Upper lobe of right lung (tissue), 1 donor: ENCODE data around the gene LAMB1. TPM values are rescaled to one million over a fixed set of nuclear protein-coding genes. Genes with fewer than 3 reads are reported as not detected.

Experiments
- ATAC-seq: fragments of 200-7000 bp; cut with Tn5 transposase; one replicate; pipeline ENCODE4 v1.9.1; 2020; ENCODE audit warnings: mild to moderate bottlenecking, moderate library complexity
- DNase-seq: peaks from one replicate; pipeline ENCODE4 v3.0.0-alpha.2; 2020
- H3K27ac ChIP-seq: fragments of 200-600 bp; one replicate; pipeline ENCODE4 v1.8.0; 2022
- H3K27me3 ChIP-seq: fragments of 200-600 bp; one replicate; pipeline ENCODE4 v1.8.0; 2022; ENCODE audit warnings: mild to moderate bottlenecking
- H3K36me3 ChIP-seq: fragments of 200-600 bp; one replicate; pipeline ENCODE4 v1.8.0; 2022
- H3K4me1 ChIP-seq: fragments of 200-600 bp; one replicate; pipeline ENCODE4 v1.8.0; 2022
- H3K4me3 ChIP-seq: fragments of 200-600 bp; one replicate; pipeline ENCODE4 v1.8.0; 2022; ENCODE audit warnings: mild to moderate bottlenecking
- H3K9me3 ChIP-seq: fragments of 200-600 bp; one replicate; pipeline ENCODE4 v1.8.0; 2022
- intact Hi-C: fragments of 100-400 bp; cut with DNase I; formaldehyde crosslinking; loops from one replicate; pipeline ENCODE4 v1.11.0; 2022
- total RNA-seq: library from RNA; stranded (reverse); fragmentation: NEBNext Ultra II Directional; extraction: Animal tissue kit (Norgen Biotek cat#: 25700); gene quantifications from one replicate; pipeline ENCODE4 v1.2.1, GENCODE V29; 2021
- TF ChIP-seq, protein P1 (sequence below): fragments of 200-600 bp; IDR thresholded peaks from one replicate; pipeline ENCODE4 v1.8.0; 2022; ENCODE audit warnings: antibody characterized with exemption
- donor health status: DM: no; HTN: yes; CAD: no; lungs with severe emphysema.

The LAMB1 gene
- total RNA-seq, 1 donor from 2014 or later: 156 TPM

DNA sequence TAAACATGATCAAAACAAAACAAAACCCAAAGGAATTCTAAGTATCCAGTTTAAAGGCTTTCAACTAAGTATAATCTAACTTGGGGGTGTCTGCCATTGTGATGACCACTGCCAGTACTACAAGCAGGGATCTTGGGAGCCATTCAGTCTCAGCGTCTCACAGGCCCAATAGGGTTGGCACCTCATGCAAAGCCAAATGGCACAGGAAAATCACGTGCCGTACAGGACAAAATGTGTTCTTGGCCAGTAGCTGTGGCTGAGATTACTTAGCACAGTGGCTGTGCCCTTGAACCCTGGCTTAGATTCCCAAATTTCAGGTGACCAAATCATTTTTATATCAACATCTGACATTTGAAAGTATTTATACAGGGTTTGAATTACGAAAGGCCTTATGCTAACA, 62.0 kb downstream of the LAMB1 start:
- Histone ChIP-seq H3K36me3 (peaks cover 7% of the 10 kb centered on the region), H3K27me3 (no peaks in the 10 kb centered on the region), H3K4me1 (peaks cover 6% of the 10 kb centered on the region), H3K4me3 (no peak overlapping the region), H3K27ac (no peak overlapping the region), H3K9me3 (no peaks in the 10 kb centered on the region)
- intact Hi-C loops: no loop called here
- TF ChIP-seq, protein P1, sequence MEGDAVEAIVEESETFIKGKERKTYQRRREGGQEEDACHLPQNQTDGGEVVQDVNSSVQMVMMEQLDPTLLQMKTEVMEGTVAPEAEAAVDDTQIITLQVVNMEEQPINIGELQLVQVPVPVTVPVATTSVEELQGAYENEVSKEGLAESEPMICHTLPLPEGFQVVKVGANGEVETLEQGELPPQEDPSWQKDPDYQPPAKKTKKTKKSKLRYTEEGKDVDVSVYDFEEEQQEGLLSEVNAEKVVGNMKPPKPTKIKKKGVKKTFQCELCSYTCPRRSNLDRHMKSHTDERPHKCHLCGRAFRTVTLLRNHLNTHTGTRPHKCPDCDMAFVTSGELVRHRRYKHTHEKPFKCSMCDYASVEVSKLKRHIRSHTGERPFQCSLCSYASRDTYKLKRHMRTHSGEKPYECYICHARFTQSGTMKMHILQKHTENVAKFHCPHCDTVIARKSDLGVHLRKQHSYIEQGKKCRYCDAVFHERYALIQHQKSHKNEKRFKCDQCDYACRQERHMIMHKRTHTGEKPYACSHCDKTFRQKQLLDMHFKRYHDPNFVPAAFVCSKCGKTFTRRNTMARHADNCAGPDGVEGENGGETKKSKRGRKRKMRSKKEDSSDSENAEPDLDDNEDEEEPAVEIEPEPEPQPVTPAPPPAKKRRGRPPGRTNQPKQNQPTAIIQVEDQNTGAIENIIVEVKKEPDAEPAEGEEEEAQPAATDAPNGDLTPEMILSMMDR: no peak
- DNase-seq (no peak), ATAC-seq (no peak)

DNA sequence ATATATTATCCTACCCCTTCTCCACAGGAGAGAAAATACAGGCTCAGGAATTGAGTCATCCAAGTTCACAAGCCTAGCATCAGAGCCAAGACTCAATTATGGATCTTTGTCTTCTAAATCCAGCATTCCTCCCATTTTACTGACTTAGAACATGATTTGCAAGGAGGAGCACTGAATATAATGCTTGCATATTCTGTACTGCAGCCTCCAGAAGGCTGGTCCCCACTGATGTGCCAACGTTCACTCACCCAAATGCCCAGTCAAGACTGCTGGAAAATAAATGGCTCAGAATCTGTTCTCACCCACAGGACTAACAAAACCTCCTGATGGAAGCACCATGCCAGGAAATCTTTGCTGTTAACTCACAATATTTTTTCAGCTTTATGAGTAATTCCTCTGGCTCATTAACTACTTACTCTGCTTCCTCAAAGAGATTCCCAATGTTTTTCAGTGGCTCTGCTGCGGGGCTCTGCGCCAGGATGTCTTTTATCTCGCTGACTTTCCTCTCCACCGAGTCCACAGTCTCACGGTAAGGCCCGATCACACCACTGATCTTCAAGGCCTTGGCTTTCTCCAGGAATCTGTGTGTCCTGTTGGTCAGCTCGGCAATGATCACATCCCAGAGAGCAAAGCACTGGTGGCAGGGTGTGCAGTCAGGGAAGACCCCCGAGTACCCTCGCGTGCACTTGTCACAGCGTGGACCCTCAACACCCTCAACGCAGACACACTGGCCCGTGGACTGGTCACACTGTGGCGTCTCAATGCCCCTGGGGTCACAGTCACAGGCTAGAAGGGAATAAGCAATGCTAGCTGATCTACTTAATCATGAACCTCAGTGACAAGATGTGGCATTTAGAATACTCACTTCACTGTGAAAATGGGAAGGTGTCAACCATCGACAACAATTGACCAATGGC, 63.1 kb downstream of the LAMB1 start:
- no peaks in the 10 kb centered on the region for H3K27me3 ChIP-seq
- intact Hi-C loops: no loop called here
- no peak overlapping the region for H3K4me3 ChIP-seq
- DNase-seq (no peak), ATAC-seq (peak; percentile 25)
- peaks cover 13% of the 10 kb centered on the region for H3K36me3 ChIP-seq
- TF ChIP-seq, protein P1: no peak
- peaks cover 6% of the 10 kb centered on the region for H3K4me1 ChIP-seq
- H3K9me3 ChIP-seq: no peaks in the 10 kb centered on the region
- peak overlapping the region; percentile 52 for H3K27ac ChIP-seq

DNA sequence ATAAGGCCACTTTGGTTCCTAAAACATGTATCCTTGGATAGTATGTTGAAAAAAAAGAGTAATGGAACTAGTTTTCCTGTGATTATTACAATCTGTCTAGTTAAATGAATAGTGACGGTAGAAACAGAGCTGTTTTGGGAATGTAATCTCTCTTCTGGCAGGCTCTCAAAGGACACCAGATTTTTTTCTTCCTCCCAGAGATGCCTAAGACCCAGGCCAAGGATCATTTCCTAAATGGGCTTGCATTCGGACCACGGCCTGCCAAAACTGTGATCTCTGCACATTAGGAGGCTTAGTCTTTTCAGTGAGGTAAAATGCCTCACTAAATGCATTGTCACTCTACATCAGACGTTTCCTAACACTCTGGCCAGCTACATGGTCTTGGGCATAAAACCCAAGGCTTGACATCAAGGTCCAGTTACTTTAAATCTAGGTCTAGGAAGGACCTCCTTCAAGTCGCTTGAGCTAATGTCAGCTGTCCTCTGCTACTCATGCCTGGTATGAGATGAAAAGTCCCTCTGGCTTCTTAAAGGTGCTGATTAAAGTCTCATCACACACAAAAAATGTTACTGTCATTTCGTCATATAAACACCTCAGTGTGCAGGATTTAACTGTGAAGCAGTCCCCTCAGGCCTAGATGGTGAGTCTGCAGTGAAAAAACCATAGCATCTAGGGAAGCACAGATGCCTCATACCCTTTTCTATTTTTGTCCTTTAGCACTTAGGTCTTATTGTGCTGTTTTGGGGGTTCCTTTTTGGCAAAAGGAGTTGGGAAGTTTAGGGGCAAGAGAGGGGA, 64.3 kb downstream of the LAMB1 start:
- Histone ChIP-seq H3K27ac (peak overlapping the region; percentile 52), H3K36me3 (peaks cover 22% of the 10 kb centered on the region), H3K4me3 (no peak overlapping the region), H3K27me3 (no peaks in the 10 kb centered on the region), H3K9me3 (no peaks in the 10 kb centered on the region), H3K4me1 (peaks cover 6% of the 10 kb centered on the region)
- ATAC-seq (peak; percentile 56), DNase-seq (no peak)
- TF ChIP-seq, protein P1: no peak
- intact Hi-C loops: no loop called here

DNA sequence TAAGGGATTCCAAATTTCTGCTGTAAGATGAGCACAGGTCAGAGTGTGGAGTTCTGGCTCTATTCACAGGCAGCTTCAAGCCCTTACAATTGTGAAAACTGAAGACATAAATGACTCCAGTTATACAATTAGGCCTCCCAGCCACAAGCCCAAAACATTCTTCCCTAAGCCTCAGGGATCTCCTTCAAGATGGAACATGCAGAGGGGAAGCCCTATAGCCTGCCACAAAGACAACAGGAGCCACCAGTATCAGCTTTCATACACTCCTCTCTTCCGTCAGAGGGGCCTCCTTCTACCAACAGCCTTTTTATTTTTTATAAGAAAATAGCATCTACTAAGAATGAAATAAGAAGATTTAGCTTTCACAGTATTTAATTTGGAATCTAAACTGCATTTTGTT, 65.4 kb downstream of the LAMB1 start:
- peaks cover 22% of the 10 kb centered on the region for H3K36me3 ChIP-seq
- no peaks in the 10 kb centered on the region for H3K9me3 ChIP-seq
- no peak overlapping the region for H3K4me3 ChIP-seq
- peaks cover 6% of the 10 kb centered on the region for H3K4me1 ChIP-seq
- no peaks in the 10 kb centered on the region for H3K27me3 ChIP-seq
- ATAC-seq (no peak), DNase-seq (no peak)
- no peak overlapping the region for H3K27ac ChIP-seq
- intact Hi-C loops: no loop called here
- TF ChIP-seq, protein P1: no peak

DNA sequence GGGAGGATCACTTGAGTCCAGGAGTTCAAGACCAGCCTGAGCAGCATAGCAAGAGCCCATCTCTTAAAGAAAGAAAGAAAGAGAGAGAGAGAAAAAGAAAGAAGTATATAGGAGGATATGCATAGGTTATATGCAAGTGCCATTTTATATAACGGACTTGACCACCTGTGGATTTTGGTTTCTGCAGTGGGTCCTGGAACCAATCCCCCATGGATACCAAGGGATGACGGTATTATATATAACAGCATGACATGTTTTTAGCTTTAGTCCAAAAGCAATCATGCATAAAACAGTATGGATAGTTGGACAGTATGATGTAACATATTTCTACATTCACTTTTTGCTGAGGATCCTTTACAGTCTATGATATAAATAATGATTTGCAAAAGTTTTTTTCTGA, 66.6 kb downstream of the LAMB1 start:
- TF ChIP-seq, protein P1: no peak
- no peak overlapping the region for H3K4me3 ChIP-seq
- peaks cover 26% of the 10 kb centered on the region for H3K36me3 ChIP-seq
- no peak overlapping the region for H3K27ac ChIP-seq
- peaks cover 6% of the 10 kb centered on the region for H3K4me1 ChIP-seq
- intact Hi-C loops: no loop called here
- H3K9me3 ChIP-seq: no peaks in the 10 kb centered on the region
- no peak for ATAC-seq
- no peaks in the 10 kb centered on the region for H3K27me3 ChIP-seq
- no peak for DNase-seq
